ENCODE data around the gene IL36RN.
"Not testable (repeated sequence)": the region's sequence is repeated elsewhere in the genome, so short reads cannot be mapped to it uniquely, and the experiment has no call there.

The IL36RN gene

DNA sequence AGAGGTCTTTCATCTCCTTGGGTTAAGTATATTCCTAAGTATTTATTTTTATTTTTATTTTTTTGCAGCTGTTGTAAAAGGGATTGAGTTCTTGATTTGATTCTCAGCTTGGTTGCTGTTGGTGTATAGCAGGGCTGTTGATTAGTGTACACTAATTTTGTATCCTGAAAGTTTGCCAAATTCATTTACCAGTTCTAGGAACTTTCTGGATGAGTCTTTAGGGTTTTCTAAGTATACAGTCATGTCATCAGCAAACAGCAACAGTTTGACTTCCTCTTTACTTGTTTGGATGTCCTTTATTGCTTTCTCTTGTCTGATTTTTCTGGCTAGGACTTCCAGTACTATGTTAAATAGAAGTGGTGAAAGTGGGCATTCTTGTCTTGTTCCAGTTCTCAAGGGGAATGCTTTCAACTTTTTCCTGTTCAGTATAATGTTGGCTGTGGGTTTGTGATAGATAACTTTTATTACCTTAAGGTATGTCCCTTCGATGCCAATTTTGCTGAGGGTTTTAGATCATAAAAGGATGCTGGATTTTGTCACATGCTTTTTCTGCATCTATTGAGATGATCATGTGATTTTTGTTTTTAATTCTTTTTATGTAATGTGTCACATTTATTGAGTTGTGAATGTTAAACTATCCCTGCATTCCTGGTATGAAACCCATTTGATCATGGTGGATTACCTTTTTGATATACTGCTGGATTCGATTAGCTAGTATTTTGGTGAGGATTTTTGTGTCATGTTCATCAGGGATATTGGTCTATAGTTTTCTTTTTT, 38.0 kb downstream of the IL36RN start:
- not testable (repeated sequence) for DNase-seq (ENCODE audit: low read depth in 1 of 2, low spot score in 1 of 2)

- DNase-seq (ENCODE audit: low read depth in 1 of 2, low spot score in 1 of 2), result no peak
These were observed 39.0 kb downstream of the IL36RN start for GRCh38 chr2:113098041-113098440.

- no peak for DNase-seq (ENCODE audit: low read depth in 1 of 2, low spot score in 1 of 2)
These were observed 39.5 kb downstream of the IL36RN start for GRCh38 chr2:113098532-113098931.

GRCh38 chr2:113102133-113102532, 43.1 kb downstream of the IL36RN start:
- no peak for DNase-seq (ENCODE audit: low read depth in 1 of 2, low spot score in 1 of 2)

- no peak for DNase-seq (ENCODE audit: low read depth in 1 of 2, low spot score in 1 of 2)
These were observed 44.3 kb downstream of the IL36RN start for GRCh38 chr2:113103277-113103676.

DNA sequence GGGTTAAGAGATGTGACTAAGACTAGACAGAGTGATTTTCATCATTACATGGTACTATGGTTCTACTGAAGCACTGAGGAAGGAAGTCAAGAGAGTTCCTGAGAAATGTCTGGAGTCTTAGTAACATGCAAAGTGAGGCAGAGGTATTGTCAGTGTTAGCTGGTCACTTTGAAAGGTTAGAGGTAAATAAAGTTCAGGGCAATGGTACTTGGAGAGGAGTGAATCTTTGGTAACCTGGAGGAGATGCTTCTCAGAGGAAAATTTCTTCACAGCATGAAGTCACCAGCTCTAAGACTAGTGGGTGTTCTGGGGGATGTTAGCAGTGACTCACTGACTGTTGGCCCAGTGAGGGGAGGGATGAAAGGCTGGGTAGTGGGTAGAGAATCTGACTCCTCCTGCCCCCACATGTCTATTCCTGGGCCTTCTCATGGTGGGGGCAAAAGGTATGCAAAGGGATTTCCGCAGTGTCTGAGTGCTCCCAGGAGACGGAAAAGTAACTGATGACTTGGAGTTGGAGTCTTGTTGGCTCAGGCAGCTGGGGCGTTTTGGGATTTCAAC, 45.1 kb downstream of the IL36RN start:
- DNase-seq (ENCODE audit: low read depth in 1 of 2, low spot score in 1 of 2), result no peak

DNA sequence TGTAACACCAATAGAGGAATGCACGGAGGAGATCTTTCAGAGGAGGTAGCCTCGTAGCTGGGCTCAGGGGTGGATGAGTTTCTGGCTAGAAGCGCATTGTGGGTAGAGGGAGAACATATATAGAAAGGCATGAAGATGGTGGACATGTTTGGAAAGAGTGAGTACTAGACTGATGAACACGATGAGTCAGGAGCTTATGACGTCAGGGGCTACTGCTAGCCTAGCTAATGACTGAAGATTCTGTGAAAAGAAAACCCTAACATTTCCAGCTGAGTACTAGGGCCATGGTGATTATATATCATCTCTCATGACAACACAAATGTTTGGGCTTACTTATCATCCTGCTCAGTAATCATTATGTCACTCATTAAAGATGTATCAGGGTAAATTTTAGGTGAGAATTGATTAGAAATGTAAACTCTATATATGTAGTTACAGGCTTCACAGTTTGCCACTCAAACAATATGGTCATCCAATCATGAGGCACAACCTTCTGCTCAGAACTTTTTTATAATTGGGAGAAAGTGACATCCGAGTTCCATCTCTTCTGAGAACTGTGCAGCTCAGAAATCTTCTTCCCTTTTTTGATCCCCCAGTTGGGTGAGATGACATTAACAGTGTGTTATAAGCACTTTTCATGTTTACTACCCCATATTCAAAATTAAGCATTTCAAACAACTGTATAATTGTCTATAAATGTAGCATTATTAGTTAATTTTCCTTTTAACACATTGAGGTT, 46.2 kb downstream of the IL36RN start:
- peak in 1 of 2 donors; percentile 50 for DNase-seq (ENCODE audit: low read depth in 1 of 2, low spot score in 1 of 2)

DNA sequence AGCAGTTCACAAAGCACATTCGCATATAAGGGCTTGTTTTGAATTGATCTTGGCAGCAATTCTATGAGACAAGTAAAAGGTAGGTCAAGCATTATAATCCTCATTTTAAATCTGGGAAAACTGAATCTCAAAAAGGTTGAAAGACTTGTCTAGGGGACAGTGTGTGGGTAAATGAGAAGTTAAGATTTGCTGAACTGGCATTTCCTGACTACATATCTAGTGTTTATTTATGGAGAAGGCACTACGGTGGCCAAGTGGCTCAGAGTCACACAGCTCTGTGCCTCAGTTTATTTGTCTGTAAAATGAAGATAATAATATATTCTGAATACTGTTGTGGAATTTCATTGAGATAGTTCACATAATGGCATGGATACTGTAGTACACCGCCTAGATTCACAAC, 52.1 kb downstream of the IL36RN start:
- DNase-seq (ENCODE audit: low read depth in 1 of 2, low spot score in 1 of 2), result no peak

- no peak for DNase-seq (ENCODE audit: low read depth in 1 of 2, low spot score in 1 of 2)
These were observed 52.9 kb downstream of the IL36RN start for GRCh38 chr2:113111823-113112287.

GRCh38 chr2:113112441-113112840, 53.4 kb downstream of the IL36RN start:
- no peak for DNase-seq (ENCODE audit: low read depth in 1 of 2, low spot score in 1 of 2)

GRCh38 chr2:113112871-113113270, 53.9 kb downstream of the IL36RN start:
- no peak for DNase-seq (ENCODE audit: low read depth in 1 of 2, low spot score in 1 of 2)

GRCh38 chr2:113113807-113114206, 54.8 kb downstream of the IL36RN start:
- no peak for DNase-seq (ENCODE audit: low read depth in 1 of 2, low spot score in 1 of 2)
